HG03066 (cell line): ENCODE measurements around the gene SQSTM1.

ENCODE experiments used
- ATAC-seq: cut with Tn5 transposase; IDR thresholded peaks from one replicate; pipeline ENCODE4 v1.9.1; 2021; ENCODE audit warnings: low read depth; ENCODE audit not compliant: unreplicated experiment

SQSTM1 gene

DNA sequence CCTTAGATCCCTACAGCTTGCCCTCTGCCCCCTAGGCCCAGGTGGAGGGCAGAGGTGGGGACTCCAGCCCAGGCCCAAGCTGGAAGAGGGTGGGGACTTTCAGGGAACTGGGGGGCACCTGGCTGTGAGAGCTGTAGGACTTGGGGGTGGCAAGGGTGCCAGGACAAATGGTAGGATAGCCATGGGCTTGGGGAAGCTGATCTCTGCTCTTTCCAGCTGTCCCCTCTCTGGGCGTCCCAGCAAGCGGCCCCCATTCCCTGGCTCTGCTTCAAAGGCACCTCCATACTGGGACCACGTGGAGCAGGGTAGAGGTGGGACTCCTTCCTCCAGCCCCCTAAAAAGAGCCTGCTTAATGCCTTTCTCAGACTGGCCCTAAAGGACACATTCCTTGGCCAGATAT, 26.5 kb upstream of the SQSTM1 start:
- no peak for ATAC-seq

- no peak for ATAC-seq
These were observed 26.1 kb upstream of the SQSTM1 start for GRCh38 chr5:179794575-179794974.

GRCh38 chr5:179795049-179795862, 25.4 kb upstream of the SQSTM1 start:
- ATAC-seq: no peak

DNA sequence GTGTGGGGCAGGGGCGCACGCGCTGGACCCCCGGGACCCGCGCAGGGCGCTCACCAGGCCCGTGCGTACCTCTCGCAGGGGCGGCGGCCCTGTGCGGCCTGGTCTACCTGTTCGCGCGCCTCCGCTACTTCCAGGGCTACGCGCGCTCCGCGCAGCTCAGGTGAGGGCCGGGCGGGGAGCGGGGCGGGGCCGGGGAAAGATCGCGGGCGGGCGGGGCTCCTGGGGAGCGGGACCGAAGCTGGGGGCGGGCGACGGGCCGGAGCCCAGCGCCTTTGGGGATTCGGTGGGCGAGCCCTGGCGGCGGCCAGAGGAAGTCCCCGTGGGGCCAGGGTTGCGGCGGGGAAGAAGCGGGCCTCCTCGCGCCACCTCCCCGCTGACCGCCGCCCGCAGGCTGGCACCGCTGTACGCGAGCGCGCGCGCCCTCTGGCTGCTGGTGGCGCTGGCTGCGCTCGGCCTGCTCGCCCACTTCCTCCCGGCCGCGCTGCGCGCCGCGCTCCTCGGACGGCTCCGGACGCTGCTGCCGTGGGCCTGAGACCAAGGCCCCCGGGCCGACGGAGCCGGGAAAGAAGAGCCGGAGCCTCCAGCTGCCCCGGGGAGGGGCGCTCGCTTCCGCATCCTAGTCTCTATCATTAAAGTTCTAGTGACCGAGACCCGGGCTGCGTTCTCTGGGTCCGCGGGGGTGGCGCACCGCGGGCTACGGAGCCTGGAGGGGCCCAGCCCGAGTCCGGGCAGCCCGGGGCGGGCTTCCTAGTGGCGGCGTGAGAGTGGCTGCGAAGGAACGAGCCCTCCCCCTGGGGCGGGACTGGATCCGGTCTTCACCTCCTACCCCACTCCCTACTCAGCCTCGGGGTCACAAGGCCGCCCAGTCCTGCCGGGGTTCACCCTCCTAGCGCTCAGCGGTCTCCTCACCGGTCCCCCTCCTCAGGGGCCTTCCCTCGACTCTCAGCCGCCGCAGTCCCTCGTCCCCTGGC, 24.6 kb upstream of the SQSTM1 start:
- peak; percentile 65 for ATAC-seq

GRCh38 chr5:179796877-179797608, 23.7 kb upstream of the SQSTM1 start:
- no peak for ATAC-seq

DNA sequence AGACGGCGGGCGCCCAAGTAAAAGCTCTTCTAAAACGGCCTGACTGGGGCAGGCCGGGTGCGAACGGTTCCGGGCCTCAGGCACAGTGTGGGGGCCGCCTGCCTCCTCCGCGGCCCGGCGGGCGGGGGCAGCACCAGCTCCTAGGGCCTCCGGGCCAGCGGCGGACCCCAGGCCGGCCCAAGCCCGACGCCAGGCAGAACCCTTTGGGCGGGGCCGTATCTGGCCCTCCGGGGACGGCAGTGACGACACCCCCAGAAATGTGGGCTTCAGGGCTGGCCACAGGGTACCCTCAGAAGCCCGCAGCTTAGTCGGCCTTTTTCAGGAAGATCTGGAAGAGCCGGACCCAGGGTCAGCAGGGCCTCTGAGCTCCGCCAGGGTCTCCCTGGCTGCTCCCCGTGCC, 23.0 kb upstream of the SQSTM1 start:
- no peak for ATAC-seq

DNA sequence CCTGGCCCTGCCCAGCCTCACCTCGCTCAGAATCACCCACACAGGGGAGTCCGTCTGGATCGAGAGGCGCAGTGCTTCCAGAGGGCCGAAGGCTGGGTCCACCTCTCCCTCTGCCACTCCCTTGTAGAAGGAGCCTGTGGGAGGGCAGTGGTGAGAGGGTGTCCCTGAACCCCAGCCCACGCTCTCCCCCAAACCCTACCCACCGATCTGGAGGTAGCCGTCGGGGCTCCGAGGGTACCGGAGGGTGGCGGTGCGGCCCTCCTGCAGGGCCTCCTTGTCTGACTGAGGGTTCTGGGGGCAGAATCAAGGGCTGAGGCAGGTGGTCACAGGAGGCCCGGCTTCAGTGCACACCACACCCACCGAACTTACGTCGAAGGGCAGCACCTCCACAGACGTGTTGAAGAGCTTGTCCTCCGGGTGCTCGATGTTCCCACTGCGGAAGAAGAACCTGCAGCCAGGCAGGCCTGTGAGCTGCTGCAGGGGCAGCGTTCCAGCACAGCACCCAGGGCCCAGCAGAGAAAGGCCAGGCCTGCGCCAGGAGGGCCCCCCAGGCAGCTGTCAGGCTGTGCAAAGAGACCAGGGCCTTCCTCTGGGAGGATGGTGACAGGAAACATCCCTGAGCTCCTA, 22.4 kb upstream of the SQSTM1 start:
- ATAC-seq: no peak

DNA sequence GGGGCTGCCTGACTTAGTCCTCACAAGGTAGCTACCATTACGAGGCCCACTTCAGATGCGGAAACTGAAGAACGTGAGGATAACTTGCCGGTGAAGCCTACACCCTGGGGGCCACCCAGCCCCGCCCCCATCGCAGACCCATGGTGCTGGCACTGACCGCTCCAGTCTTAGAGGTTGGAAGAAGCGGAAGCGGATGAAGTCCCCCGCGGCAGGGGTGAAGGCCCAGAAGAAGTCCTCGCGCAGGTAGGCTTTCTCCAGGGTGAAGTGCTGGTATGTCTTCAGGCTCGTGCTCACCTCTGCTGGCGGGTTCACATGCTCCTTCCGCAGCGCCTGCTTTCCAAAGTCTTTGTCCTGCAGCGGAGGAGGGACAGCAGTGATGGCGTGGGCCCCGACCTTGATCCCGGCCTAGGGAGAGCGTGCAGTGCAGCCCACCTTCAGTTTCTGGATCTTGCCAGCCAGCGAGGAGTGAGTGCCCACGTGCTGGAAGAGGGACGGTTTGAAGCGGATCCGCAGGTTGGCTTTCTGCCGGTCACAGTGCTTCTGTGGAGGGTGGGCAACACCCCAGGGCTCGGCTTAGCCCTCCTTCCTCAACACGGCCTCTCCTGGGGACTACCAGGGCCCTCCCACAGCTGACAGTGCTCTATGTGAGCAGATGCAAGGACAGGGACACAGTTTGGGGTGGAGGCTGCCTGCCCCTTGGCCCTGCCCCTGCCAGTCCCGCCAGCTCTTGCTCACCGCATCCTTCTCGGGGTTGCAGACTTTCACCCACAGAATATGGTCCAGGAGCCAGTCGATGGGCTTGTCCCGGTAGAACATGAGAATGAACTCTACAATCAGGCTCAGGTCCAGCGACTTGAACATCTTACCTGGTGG, 21.7 kb upstream of the SQSTM1 start:
- ATAC-seq: no peak

DNA sequence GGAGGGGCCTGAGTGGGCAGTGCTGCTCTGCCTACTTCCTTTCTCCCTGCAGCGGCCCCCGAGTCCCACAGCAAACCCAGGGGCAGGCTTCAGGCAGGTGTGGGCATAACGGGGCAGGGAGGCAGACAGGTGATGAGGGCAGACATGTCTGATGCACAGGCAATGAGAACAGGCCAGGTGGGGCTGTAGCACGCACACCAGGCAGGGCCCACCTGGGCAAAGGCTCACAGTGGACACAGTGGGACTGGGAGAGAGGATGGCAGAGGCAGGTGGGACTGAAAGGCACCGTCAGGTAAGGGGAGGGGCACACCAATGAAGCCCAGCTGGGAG, 21.1 kb upstream of the SQSTM1 start:
- no peak for ATAC-seq

DNA sequence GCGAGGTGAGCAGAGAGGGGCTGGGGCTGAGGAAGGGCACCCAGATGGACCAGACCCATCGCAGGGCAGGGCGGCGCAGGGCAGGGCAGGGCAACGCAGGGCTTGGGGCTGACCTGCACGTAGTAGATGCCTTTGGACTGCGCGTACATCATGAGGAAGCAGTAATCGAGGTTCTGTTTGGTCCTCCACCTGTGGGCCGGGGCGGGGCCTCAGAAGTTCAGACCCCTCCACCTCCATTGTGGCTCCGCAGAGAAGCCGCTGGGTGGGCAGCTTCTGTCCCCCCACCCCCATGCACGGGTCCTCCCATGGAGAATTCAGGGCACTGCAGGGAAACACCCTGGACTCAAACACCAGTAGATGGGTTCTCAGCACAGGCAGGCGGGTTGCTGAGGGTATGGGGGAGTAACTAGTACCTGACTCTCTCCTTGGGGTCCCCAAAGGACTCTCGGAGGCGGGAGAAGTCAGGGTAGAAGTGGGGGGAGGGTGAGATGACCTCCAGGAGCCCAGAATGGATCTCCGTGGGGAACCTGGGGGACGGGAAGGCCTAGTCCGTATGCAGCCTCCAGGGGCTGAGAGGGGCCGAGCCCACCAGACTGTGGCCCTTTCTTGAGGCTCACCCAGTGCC, 20.5 kb upstream of the SQSTM1 start:
- ATAC-seq: no peak

GRCh38 chr5:179800696-179801201, 20.0 kb upstream of the SQSTM1 start:
- ATAC-seq: no peak

DNA sequence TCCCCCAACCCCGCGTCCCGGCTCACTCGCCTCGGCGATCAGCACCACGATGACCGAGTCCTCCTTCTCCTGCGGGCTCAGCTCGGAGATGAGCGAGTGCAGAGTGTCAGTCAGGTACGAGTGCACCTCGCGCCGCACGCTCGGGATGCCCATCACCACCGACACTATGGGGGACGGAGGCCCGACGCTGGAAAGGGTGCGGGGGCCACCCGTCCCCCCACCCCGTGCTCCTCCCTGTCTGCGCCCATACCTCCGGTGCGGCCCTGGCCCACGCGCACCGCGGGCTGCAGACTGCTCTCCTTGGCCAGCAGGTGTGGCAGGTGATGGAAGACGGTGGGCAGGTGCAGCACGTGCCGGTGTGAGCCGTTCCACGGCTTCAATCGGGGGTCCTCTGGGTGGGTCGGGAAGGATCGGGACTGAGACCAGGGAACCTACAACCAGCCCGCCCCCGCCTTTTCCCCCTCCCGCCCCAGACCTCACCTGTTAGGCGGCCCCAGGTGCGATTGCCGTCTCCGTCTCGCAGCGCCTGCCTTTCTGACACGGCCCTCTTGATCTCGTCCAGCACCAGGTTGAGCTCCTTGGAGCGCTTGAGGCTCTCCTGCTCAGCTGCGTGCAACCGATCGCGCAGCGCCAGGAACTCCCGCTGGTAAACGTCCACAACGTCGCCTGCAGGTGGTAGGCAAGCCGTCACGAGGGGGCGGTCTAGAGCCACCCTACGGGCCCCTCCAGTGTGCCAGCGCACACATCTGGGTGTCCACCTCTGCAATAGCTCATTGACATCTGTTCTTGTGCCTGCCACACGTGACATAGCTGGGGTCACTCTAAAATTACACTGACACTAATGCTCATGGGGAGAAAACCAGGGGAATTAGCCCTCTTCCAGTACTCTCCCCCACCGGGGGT, 19.1 kb upstream of the SQSTM1 start:
- peak; percentile 36 for ATAC-seq

- no peak for ATAC-seq
These were observed 18.4 kb upstream of the SQSTM1 start for GRCh38 chr5:179802207-179802883.

- ATAC-seq: no peak
These were observed 17.6 kb upstream of the SQSTM1 start for GRCh38 chr5:179802950-179803562.

DNA sequence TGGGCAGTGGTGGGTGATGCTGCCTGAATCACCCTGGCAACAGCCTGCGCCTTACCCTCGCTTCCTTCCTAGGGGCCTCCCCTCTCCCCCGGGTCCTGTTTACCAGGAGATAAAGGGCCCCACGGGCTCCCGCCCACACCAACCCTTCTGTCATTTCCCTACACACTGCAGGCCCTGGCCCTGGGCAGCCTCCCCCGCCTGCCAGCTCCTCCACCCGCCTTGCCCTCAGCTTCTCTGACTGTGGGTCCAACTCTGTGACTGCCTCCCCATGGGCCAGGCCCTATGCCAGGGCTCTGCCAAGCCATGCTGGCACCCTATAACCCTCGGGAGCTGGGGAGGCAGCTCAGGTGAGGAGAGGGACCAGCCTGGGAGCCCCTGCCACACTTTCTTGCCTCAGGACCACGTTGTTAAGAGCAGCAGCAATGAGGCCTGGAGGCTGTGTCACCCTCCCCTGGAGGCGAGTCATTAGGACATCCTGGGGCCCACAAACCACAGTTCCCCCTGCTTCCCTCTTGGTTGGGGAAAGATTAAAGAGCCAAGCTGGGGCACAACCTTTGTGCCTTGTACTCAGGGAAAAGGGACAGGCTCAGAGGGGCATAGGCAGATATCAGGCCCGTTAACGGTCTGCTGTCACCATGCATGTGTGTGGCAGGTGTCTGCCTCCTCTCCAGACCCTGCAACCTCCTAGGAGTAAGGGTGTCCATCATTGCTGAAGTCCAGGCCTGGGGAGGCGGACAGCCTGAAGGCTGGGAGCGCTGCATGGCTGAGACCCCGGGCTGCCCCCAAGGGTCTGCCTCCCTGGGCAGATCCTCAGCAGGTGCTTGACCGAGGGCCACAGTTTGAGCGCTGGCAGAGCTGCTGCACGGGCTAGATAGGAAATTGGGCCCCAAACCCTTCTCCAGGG, 16.8 kb upstream of the SQSTM1 start:
- ATAC-seq: no peak

DNA sequence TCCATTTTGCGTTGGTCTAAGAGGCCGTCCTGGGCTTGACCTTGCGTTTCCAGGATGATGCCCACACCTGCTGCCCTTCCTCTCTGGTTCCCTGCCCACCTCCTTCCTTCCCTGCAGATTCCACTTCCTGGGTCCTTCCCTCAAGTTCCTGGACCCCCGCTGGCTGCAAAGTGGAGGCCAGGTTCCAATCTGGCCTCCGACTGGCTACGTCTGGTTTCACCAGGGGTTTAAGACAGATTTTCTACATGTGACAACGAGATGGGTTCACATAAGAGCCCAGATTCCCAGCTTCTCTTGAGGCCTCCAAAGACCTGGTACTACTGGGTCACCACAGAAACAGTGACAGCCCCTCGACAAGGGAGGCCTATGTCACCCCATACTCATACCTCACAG, 16.2 kb upstream of the SQSTM1 start:
- ATAC-seq: no peak
